Colonic mucosa (tissue), 4 donors: ENCODE data around the gene ZNF692. TPM values are rescaled to one million over a fixed set of nuclear protein-coding genes. Genes with fewer than 3 reads are reported as not detected.

Experiments
- DNase-seq: peaks from one replicate; pipeline ENCODE4 v3.0.0-alpha.2; 2020
- H3K27ac ChIP-seq: fragments of 200-600 bp; one replicate; pipeline ENCODE4 v1.8.0; 2021
- H3K27me3 ChIP-seq: fragments of 200-600 bp; one replicate; pipeline ENCODE4 v1.8.0; 2021
- H3K36me3 ChIP-seq: fragments of 200-600 bp; one replicate; pipeline ENCODE4 v1.8.0; 2021
- H3K4me1 ChIP-seq: fragments of 200-600 bp; one replicate; pipeline ENCODE4 v1.8.0; 2021; ENCODE audit warnings: mild to moderate bottlenecking
- H3K4me3 ChIP-seq: fragments of 200-600 bp; one replicate; pipeline ENCODE4 v1.8.0; 2021
- H3K9ac ChIP-seq, 2 donors: one replicate each; pipeline ENCODE4 v1.7.0; 2013; ENCODE audit warnings: control low read depth in 2 of 2, low read depth in 2 of 2, low read length in 2 of 2
- H3K9me3 ChIP-seq: fragments of 200-600 bp; one replicate; pipeline ENCODE4 v1.8.0; 2021
- intact Hi-C: fragments of 100-400 bp; cut with DNase I; formaldehyde crosslinking; loops from one replicate; pipeline ENCODE4 v1.14.1; 2022
- total RNA-seq, 2 donors: library from RNA; stranded (reverse); fragmentation: NEBNext Ultra II Directional in 1 of 2; extraction: Animal tissue kit (Norgen Biotek cat#: 25700) in 1 of 2; gene quantifications; one replicate each; pipeline ENCODE4 v1.2.1, GENCODE V29; 2021
- TF ChIP-seq, protein P1 (sequence below): fragments of 200-600 bp; IDR thresholded peaks from one replicate; pipeline ENCODE4 v1.8.0; 2022; ENCODE audit warnings: antibody characterized with exemption, mild to moderate bottlenecking
- donor health status: healthy.
- donor health status: DM: no; HTN: no; CAD: no.
- donor health status: DM: no; HTN: no; CAD: no.

The ZNF692 gene
- total RNA-seq, 2 donors from 2014 or later: 20.9 to 46.9 TPM

DNA sequence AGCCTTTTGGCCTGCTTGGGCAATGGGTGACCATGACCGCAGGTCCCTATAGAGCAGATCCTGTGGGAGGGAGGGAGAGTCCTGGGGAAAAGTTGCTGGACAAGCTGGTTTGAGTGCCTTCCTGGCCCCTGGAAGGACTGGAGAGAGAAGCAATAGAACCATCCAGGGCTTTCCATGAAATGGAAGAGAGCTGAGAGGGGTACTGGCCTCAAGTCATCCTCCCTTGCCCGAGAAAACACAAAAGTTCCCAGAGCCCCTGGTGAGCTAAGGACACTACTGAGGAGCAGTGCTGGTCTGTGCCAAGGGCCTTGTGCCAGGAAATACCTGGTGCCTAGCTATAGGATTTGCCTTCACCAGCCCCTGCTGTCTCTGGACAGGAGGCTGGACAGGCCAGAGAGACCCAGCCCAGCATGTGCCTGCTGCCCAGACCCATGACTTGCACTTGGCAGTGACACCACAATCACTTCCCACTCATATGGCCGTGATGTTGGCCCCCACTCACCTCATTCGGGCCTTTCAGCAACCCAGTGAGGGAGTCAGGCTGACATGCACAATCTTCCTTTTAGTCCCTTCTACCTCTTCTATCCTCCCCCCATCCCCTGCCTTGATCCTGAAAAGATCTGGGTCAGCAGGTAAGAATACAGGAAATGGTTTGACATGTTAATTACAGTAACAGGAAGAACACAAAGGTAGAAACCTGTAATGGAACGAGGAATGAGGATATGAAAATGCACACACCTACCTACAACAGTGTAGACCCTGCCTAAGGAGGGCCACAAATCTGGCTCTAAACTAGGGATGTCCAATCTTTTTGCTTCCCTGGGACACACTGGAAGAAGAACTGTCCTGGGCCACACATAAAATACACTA lies 40.1 kb downstream of the ZNF692 start:
- peak; percentile 15 for DNase-seq
- Histone ChIP-seq H3K36me3 (peaks cover 4% of the 10 kb centered on the region), H3K9ac (no peak overlapping the region), H3K9me3 (no peaks in the 10 kb centered on the region), H3K4me1 (peaks cover under 1% of the 10 kb centered on the region), H3K4me3 (no peak overlapping the region), H3K27ac (no peak overlapping the region), H3K27me3 (no peaks in the 10 kb centered on the region)
- TF ChIP-seq, protein P1, sequence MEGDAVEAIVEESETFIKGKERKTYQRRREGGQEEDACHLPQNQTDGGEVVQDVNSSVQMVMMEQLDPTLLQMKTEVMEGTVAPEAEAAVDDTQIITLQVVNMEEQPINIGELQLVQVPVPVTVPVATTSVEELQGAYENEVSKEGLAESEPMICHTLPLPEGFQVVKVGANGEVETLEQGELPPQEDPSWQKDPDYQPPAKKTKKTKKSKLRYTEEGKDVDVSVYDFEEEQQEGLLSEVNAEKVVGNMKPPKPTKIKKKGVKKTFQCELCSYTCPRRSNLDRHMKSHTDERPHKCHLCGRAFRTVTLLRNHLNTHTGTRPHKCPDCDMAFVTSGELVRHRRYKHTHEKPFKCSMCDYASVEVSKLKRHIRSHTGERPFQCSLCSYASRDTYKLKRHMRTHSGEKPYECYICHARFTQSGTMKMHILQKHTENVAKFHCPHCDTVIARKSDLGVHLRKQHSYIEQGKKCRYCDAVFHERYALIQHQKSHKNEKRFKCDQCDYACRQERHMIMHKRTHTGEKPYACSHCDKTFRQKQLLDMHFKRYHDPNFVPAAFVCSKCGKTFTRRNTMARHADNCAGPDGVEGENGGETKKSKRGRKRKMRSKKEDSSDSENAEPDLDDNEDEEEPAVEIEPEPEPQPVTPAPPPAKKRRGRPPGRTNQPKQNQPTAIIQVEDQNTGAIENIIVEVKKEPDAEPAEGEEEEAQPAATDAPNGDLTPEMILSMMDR: no peak
- intact Hi-C loops: no loop called here

DNA sequence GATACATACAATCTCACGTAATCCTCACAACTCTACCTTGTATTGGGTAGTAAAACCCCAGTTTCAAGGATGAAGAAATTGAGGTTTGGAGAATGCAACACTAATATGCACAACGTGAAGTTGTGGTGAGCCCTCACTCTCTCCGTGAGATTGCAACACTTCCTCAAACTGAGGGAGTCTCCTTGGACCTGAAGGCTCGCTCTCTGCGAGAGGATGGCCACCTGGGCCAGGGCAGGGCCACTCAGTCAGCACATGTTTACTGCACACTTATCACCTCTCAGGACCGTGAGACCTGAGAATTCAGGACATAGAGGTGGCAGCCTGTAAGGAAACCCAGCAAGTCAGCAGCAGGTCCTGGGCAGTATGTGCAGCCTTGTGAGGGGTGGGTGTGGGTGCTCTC lies 41.8 kb downstream of the ZNF692 start:
- Histone ChIP-seq H3K27me3 (no peaks in the 10 kb centered on the region), H3K36me3 (peaks cover 4% of the 10 kb centered on the region), H3K4me3 (no peak overlapping the region), H3K4me1 (no peaks in the 10 kb centered on the region), H3K9me3 (no peaks in the 10 kb centered on the region), H3K9ac (no peak overlapping the region), H3K27ac (no peak overlapping the region)
- no peak for DNase-seq
- intact Hi-C loops: no loop called here
- TF ChIP-seq, protein P1: no peak

DNA sequence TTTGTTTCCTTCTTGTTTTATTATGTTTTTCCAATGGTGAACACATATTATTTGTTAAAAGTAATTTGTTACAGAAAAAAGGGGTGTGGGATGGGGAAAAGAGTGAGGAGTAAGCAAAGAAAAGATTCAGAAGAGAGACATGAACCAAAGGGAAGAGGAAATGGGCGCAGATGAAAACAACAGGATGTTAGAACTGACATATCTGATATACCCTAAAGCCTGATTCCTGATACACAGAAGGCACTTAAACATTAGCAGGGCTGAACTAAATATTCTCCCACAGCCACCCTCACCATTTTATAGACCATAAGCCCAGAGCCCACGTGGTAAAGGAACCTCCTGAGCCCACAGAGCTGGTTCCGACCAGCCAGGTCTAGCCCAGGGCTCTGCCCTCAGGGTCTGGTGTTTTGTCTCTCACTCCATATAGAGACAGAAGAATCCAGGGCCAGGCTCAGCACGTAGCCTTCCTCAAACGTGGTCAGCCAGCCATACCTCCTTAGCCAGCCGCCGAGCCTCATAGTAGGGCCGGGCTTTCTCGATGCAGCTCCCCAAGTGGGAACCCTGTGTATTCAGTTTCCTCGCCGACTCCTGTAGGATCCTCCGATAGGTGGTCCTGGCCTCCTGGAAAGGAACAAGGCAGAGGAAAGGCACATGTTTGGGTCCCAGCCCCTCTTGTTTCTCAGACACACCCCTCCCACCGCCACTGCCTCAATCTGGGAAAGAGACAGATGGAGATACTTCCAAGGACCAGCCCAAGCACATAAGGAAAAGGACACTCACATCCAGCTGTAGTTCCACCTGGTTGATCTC lies 42.6 kb downstream of the ZNF692 start:
- intact Hi-C loops: no loop called here
- Histone ChIP-seq H3K4me3 (no peak overlapping the region), H3K9me3 (no peaks in the 10 kb centered on the region), H3K36me3 (peaks cover 4% of the 10 kb centered on the region), H3K4me1 (no peaks in the 10 kb centered on the region), H3K27ac (no peak overlapping the region), H3K9ac (no peak overlapping the region), H3K27me3 (no peaks in the 10 kb centered on the region)
- no peak for DNase-seq
- TF ChIP-seq, protein P1: no peak

DNA sequence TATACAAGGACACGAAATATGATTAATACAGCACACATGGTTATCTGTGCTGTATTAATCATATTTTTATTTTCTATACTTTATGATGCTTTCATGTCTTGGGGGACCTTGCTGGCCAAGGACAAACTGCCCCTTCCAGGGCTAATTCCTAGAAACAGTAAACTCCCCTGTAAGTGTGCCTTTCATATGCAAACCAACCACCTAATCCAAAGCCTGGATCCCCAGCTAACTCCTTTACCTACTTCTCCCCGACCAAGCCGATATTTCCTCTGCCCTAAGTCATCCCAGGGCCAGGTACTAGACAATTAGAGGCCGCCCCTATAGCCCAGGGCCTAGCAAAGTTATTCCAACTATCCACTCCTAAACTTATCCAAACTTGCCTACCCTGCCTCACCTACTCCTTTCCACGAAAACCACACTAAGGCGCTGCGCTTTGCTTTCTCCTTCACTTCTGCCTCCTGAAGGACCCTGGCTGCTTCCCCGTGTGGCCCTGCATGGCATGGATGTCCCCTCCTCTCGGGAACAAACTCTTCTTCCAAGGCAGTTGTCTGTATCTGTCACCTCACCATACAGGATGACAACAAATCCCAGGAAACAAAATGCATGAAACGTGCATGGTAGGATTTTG lies 43.4 kb downstream of the ZNF692 start:
- H3K27me3 ChIP-seq: no peaks in the 10 kb centered on the region
- no peak overlapping the region for H3K4me3 ChIP-seq
- DNase-seq: no peak
- no peak overlapping the region for H3K9ac ChIP-seq
- no peaks in the 10 kb centered on the region for H3K9me3 ChIP-seq
- H3K36me3 ChIP-seq: peaks cover 4% of the 10 kb centered on the region
- TF ChIP-seq, protein P1: no peak
- intact Hi-C loops: no loop called here
- H3K27ac ChIP-seq: no peak overlapping the region
- H3K4me1 ChIP-seq: no peaks in the 10 kb centered on the region

DNA sequence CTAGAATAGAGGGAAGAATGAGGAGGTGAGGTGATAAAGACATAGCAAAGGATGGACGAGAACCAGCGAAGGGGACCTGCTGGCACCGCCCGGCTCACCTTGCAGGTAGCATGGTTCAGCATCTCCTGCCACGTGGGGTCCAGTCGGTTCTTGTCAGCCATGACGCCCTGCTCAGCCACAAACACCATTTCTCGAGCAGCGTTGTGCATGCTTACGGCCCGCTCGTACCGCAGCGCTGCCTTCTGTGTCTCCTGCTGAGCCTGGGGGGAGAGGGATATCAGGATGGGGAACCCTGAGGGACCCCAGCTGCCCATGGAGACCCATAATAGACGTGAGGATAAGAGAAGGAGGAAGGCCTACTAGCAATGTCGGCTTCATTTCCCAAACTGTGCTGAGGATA lies 44.5 kb downstream of the ZNF692 start:
- TF ChIP-seq, protein P1: no peak
- intact Hi-C loops: no loop called here
- no peak overlapping the region for H3K4me3 ChIP-seq
- peaks cover 4% of the 10 kb centered on the region for H3K36me3 ChIP-seq
- no peaks in the 10 kb centered on the region for H3K4me1 ChIP-seq
- no peak overlapping the region for H3K9ac ChIP-seq
- no peak overlapping the region for H3K27ac ChIP-seq
- DNase-seq: no peak
- H3K9me3 ChIP-seq: no peaks in the 10 kb centered on the region
- H3K27me3 ChIP-seq: no peaks in the 10 kb centered on the region
